Stimulated activated CD4-positive, alpha-beta T cell treated with anti-CD3 and anti-CD28 coated beads, Interleukin-4, amount 100 ng/mL, for 4 hours (primary cell): Measurements from ENCODE around the gene PGA3.
"Not testable (repeated sequence)": the region's sequence is repeated elsewhere in the genome, so short reads cannot be mapped to it uniquely, and the experiment has no call there.

Experiments used
- DNase-seq, 2 experiments: peaks; one replicate each; pipeline ENCODE4 v3.0.0-alpha.2; 2020

Gene PGA3

GRCh38 chr11:61211327-61211952, 8.1 kb downstream of the PGA3 start:
- not testable (repeated sequence) for DNase-seq

DNA sequence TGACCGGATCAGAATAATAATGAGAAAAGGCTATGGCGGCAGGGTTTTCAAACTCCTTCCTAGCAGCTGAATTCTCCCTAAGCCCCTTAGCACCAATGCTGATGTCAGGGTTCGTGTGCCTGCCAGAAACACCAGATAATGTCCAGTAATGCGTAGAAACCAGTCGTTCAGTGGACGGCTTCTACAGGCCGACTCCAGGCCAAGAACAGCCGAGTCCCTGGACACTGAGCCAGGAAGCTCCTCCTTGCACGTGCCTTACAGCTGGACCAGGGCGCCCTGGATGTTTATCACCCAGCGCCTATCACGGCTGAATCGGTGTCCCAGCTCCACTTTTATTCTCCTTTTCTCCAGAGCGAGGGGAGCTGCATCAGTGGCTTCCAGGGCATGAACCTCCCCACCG, 8.9 kb downstream of the PGA3 start:
- DNase-seq = not testable (repeated sequence)

DNA sequence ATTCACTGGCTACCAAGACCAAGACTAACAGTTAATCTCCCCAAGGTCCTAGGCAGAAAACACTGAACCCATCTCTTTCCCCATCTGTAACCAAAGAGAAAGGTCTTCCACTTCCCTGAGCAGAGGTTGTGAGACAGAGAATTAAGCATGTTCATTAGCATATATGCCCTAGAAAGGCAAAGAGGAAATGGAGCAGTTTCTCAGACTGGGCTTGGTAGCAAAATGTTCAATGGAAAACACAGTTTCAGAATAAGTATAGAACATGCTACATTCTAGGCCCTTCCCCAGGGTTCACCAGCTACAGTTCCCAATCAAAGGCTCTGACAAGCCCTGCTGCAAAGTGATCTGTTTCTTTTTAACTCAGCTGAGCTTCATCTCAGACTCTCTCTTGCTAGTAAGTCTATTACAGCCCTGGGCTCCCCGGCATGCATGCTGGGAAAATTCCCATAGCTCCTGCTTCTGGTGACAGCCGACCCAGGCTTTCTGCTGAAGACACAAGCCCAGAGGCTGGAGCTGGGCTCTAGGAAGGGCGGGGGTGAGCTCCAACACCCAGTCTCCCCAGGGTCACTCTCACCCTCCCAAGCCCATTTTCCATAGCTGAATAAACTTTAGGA, 10.5 kb downstream of the PGA3 start:
- DNase-seq = not testable (repeated sequence)

GRCh38 chr11:61218306-61218705, 15.0 kb downstream of the PGA3 start:
- not testable (repeated sequence) for DNase-seq

DNA sequence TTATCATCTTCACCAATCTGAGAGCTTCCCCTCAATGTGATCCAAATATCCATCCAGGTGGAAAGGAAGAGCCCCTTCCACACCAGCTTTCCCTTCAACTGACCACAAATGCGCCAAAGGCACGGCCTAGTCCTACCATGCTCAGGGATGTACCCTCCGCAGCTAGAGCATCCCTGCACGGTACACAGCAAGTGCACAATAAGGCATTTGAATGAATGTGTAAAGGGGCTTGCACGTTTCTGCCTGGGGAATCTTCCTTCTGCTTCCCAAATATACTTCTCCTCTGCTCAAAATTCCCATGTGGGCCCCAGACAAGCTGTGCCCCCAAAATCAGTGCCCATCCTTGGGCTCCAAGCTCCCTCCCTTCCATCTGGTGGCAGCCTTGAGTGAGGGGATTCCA, 15.7 kb downstream of the PGA3 start:
- not testable (repeated sequence) for DNase-seq

GRCh38 chr11:61222047-61222446, 18.7 kb downstream of the PGA3 start, which contains the start of gene PGA4:
PGA4 (plus strand) TSS chr11:61222347; CDS start chr11:61222401, 54 bp downstream.
- DNase-seq = not testable (repeated sequence)

GRCh38 chr11:61222692-61223091, 19.4 kb downstream of the PGA3 start:
- not testable (repeated sequence) for DNase-seq

GRCh38 chr11:61226457-61227137, 23.3 kb downstream of the PGA3 start:
- DNase-seq = not testable (repeated sequence)

DNA sequence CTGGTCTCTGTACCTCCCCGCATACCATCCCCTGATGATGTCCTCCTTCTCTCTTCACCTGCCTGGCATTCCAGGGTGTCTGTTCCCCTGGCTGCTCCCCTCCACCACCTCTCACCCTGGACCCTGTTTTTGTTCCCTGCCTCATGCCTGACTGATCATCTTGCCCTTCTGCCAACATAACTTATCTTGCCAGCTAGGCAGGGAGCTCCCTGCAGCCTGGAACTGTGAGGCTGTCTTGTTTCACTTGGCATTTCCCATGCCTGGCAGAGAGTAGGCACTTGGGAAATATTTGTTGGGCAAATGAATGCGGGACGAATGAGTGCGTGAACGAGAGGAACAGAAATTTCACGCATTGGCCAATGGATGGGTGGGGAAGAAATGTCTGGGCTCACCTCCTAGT, 26.1 kb downstream of the PGA3 start:
- not testable (repeated sequence) for DNase-seq

GRCh38 chr11:61231033-61231432, 27.7 kb downstream of the PGA3 start:
- DNase-seq = not testable (repeated sequence)

- DNase-seq = not testable (repeated sequence)
Measured at GRCh38 chr11:61231585-61231984, 28.3 kb downstream of the PGA3 start.

DNA sequence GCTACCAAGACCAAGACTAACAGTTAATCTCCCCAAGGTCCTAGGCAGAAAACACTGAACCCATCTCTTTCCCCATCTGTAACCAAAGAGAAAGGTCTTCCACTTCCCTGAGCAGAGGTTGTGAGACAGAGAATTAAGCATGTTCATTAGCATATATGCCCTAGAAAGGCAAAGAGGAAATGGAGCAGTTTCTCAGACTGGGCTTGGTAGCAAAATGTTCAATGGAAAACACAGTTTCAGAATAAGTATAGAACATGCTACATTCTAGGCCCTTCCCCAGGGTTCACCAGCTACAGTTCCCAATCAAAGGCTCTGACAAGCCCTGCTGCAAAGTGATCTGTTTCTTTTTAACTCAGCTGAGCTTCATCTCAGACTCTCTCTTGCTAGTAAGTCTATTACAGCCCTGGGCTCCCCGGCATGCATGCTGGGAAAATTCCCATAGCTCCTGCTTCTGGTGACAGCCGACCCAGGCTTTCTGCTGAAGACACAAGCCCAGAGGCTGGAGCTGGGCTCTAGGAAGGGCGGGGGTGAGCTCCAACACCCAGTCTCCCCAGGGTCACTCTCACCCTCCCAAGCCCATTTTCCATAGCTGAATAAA, 29.3 kb downstream of the PGA3 start:
- not testable (repeated sequence) for DNase-seq

DNA sequence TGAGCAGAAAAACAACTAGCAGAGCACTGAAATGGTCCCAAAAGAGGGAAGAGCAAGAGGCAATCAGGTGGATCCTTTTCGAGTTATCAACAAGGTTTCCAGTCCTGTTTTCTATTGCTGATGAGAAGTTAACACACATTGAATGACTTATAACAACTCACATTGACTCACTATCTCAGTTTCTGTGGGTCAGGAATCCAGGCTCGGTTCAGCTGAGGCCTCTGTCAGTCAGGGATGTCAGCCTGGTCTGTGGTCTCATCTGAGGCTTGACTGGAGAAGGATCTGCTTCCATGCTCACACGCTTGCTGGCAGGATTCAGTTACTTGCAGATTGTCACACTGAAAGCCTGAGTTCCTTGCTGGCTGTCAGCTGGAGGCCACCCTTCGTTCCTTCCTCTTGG, 33.8 kb downstream of the PGA3 start:
- not testable (repeated sequence) for DNase-seq

DNA sequence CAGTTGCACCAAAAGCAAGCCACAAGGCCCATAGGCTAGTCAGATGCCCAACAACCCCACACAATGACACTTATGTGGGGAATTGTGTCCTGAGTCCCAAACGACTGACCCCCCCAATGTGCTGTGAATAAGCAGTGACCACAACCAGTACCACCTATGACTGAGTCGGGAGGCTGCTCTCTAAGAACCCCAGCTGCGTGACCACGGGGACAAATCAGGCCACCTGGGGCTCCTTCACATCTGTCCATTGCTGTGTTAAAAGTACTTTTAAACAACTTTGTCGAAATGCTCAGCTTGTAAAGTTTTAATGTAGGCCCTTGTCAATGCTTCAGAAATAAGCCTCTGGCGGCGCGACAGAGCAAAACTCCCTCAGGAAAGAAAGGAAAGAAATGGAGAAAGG, 37.0 kb downstream of the PGA3 start:
- not testable (repeated sequence) for DNase-seq

GRCh38 chr11:61240875-61241274, 37.6 kb downstream of the PGA3 start, which contains the start of gene PGA5:
PGA5 (plus strand) TSS chr11:61241175; CDS start chr11:61241227, 52 bp downstream.
- DNase-seq = not testable (repeated sequence)

DNA sequence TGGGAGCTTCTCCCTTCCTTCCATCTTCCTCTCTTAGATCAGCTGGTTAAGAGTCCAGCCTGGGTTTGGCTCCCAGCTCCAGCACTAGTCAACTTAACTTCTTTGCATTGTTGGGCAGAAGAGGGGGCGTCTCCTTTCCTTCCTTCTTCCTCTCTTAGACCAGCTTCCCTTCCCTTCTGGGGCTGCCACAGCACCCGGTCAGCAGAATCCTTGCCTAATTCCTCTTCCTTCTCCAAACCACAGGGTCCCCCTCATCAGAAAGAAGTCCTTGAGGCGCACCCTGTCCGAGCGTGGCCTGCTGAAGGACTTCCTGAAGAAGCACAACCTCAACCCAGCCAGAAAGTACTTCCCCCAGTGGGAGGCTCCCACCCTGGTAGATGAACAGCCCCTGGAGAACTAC, 38.2 kb downstream of the PGA3 start:
- not testable (repeated sequence) for DNase-seq

DNA sequence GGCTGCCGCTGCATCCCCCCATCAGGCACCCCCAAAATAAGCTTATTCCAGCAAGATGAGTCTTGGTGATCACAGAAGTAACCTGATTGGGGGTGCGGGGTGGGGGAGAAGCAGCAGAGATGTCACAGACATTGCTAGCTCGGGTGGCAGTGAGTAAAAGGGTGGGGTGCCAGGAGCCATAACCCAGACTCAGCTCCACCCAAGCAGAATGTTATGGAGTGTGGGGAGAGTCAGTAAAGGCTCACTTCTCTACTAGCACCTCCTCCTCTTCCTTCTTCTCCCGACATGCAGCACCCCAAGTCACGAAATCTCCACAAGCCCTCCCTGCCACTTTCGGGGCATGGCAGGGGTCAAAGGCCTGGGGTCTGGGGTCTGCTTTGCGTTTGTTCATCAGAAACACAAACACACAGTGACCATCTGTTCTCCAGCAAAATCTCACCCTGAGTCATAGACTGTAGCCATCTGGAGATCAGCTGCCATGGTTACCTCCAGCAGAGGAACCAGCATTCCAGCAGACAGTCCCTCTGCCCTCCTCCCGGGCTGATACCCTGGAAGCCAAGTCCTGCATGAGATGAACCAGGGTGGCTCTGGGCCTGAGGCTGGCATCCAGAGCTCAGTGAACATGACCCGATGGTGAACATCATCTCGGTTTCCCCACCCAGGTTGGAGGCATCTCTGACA, 42.1 kb downstream of the PGA3 start:
- DNase-seq = not testable (repeated sequence)

- not testable (repeated sequence) for DNase-seq
Measured at GRCh38 chr11:61248071-61248470, 44.8 kb downstream of the PGA3 start.

- not testable (repeated sequence) for DNase-seq
Measured at GRCh38 chr11:61249201-61249600, 45.9 kb downstream of the PGA3 start.

- not testable (repeated sequence) for DNase-seq
Measured at GRCh38 chr11:61250796-61251765, 47.8 kb downstream of the PGA3 start.

DNA sequence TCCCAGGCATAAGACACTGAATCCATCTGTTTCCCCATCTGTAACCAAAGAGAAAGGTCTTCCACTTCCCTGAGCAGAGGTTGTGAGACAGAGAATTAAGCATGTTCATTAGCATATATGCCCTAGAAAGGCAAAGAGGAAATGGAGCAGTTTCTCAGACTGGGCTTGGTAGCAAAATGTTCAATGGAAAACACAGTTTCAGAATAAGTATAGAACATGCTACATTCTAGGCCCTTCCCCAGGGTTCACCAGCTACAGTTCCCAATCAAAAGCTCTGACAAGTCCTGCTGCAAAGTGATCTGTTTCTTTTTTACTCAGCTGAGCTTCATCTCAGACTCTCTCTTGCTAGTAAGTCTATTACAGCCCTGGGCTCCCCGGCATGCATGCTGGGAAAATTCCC, 49.0 kb downstream of the PGA3 start:
- not testable (repeated sequence) for DNase-seq
